OCI-LY7 (cell line): ENCODE measurements around the gene LRIG1. TPM values are rescaled to one million over a fixed set of nuclear protein-coding genes. Genes with fewer than 3 reads are reported as not detected.

Experiments used
- BruUV-seq: library from RNA; stranded (reverse); fragments of 400-500 nt; replicated peaks from 2 replicates; lab custom pipeline; 2021; lab: Mats Ljungman, UMichigan
- CTCF ChIA-PET: fragments of 300-600 bp; sonication (Branson Sonifier 250); formaldehyde crosslinking; loops from one replicate; lab custom pipeline; 2022; ENCODE audit warnings: antibody characterized with exemption; ENCODE audit not compliant: unreplicated experiment; lab: Charles Lee
- POLR2A ChIA-PET: fragments of 300-600 bp; sonication (Branson Sonifier 250); formaldehyde crosslinking; loops from one replicate; lab custom pipeline; 2022; ENCODE audit warnings: antibody characterized with exemption; lab: Charles Lee
- DNase-seq: peaks from one replicate; pipeline ENCODE4 v3.0.0-alpha.2; 2015; ENCODE audit warnings: low spot score
- H2AFZ ChIP-seq: fragments of 200-600 bp; sonication (generic), shearing (Covaris generic); 2 replicates; pipeline ENCODE4 v1.6.1; 2014; ENCODE audit warnings: mild to moderate bottlenecking, antibody characterized with exemption, low read length, moderate library complexity
- H3K27ac ChIP-seq: fragments of 200-600 bp; sonication (generic); 2 replicates; pipeline ENCODE4 v1.5.1; 2014; ENCODE audit warnings: mixed run types, low read depth, mild to moderate bottlenecking, moderate library complexity, low read length, inconsistent platforms; ENCODE audit not compliant: poor library complexity, severe bottlenecking
- H3K36me3 ChIP-seq: fragments of 200-600 bp; sonication (generic); 2 replicates; pipeline ENCODE4 v1.6.1; 2014; ENCODE audit warnings: mild to moderate bottlenecking, antibody characterized with exemption, low read length, moderate library complexity, mixed read lengths; ENCODE audit not compliant: insufficient read depth
- H3K4me1 ChIP-seq: fragments of 200-600 bp; sonication (generic); 2 replicates; pipeline ENCODE4 v1.5.1; 2014; ENCODE audit warnings: mild to moderate bottlenecking, low read length; ENCODE audit not compliant: insufficient read depth, poor library complexity, severe bottlenecking
- H3K4me2 ChIP-seq: fragments of 200-600 bp; sonication (generic); 2 replicates; pipeline ENCODE4 v1.6.1; 2014; ENCODE audit warnings: mild to moderate bottlenecking, low read length
- H3K4me3 ChIP-seq: fragments of 200-600 bp; sonication (generic); 2 replicates; pipeline ENCODE4 v1.5.1; 2014; ENCODE audit warnings: mild to moderate bottlenecking, low read depth, low read length; ENCODE audit not compliant: poor library complexity, severe bottlenecking
- H3K79me2 ChIP-seq: fragments of 200-600 bp; sonication (generic); 2 replicates; pipeline ENCODE4 v1.6.1; 2016; ENCODE audit warnings: low read depth, mild to moderate bottlenecking, low read length, moderate library complexity, mixed read lengths; ENCODE audit not compliant: insufficient read depth
- H3K9me2 ChIP-seq: fragments of 200-600 bp; sonication (generic); 2 replicates; pipeline ENCODE4 v1.6.1; 2016; ENCODE audit warnings: mild to moderate bottlenecking, low read length, mixed read lengths; ENCODE audit not compliant: insufficient read depth
- H3K9me3 ChIP-seq: fragments of 200-600 bp; sonication (generic); 2 replicates; pipeline ENCODE4 v1.6.1; 2014; ENCODE audit warnings: mild to moderate bottlenecking, mixed run types, low read length, mixed read lengths
- H4K20me1 ChIP-seq: fragments of 200-600 bp; sonication (generic); 2 replicates; pipeline ENCODE4 v1.6.1; 2014; ENCODE audit warnings: mild to moderate bottlenecking, antibody characterized with exemption, low read length, moderate library complexity, mixed read lengths; ENCODE audit not compliant: insufficient read depth
- CTCF ChIP-seq: fragments of 200-600 bp; sonication (generic); conservative IDR thresholded peaks from 2 replicates; pipeline ENCODE4 v1.5.1; 2014; ENCODE audit warnings: mild to moderate bottlenecking, antibody characterized with exemption, low read length, moderate library complexity, mixed read lengths
- EZH2phosphoT487 ChIP-seq: fragments of 200-600 bp; sonication (generic); IDR thresholded peaks from 2 replicates; pipeline ENCODE4 v1.6.1; 2018; ENCODE audit warnings: low read depth, borderline replicate concordance, mild to moderate bottlenecking, mixed run types, antibody characterized with exemption, low read length, moderate library complexity, mixed read lengths
- intact Hi-C: fragments of 100-400 bp; cut with micrococcal nuclease; formaldehyde crosslinking; loops from one replicate; pipeline ENCODE4 v1.10.0; 2022; ENCODE audit not compliant: unreplicated experiment
- total RNA-seq, 2 experiments: library from RNA; depleted of rRNA in 1 of 2; stranded (reverse); fragments of >200 nt in 1 of 2; shearing (Covaris generic) in 1 of 2; gene quantifications; 2 replicates each; pipeline ENCODE4 v1.2.3, GENCODE V29; 2014 to 2022

LRIG1 gene
- total RNA-seq, 2 experiments from 2014 or later: 84.2 to 115 TPM

- ChIA-PET POLR2A (interaction anchor here (0.6 to 2.7 kb wide), 6 partner anchors 9 to 37 kb away, joined by 3 to 22 read pairs (median 4); no protein-coding TSS in a partner anchor), CTCF (no interaction called here)
- Histone ChIP-seq H3K36me3 (peaks cover 26% of the 10 kb centered on the region), H3K9me3 (no peaks in the 10 kb centered on the region), H3K79me2 (peaks cover 56% of the 10 kb centered on the region), H2AFZ (no peak overlapping the region), H3K4me1 (peaks cover 45% of the 10 kb centered on the region), H3K9me2 (no peaks in the 10 kb centered on the region), H3K4me3 (peak overlapping the region; percentile 98), H4K20me1 (no peaks in the 10 kb centered on the region), H3K27ac (peak overlapping the region; percentile 58), H3K4me2 (peak overlapping the region; percentile 69)
- BruUV-seq: no TSS peak
- DNase-seq: peak; percentile 40
- intact Hi-C loops: loop anchor here (2.0 to 10.0 kb wide), 5 partner anchors 93 to 1185 kb away; no protein-coding TSS in a partner anchor
- no peak for TF ChIP-seq CTCF
- TF ChIP-seq EZH2phosphoT487: no peak
Measured at GRCh38 chr3:66499881-66500575, 794 bp downstream of the LRIG1 start.

GRCh38 chr3:66498687-66499621 lies 1.9 kb downstream of the LRIG1 start:
- BruUV-seq: no TSS peak
- Histone ChIP-seq H3K79me2 (peaks cover 67% of the 10 kb centered on the region), H3K4me3 (peak overlapping the region; percentile 98), H3K9me3 (no peaks in the 10 kb centered on the region), H3K9me2 (no peaks in the 10 kb centered on the region), H2AFZ (no peak overlapping the region), H4K20me1 (no peaks in the 10 kb centered on the region), H3K4me1 (peaks cover 56% of the 10 kb centered on the region), H3K27ac (peak overlapping the region; percentile 97), H3K36me3 (peaks cover 26% of the 10 kb centered on the region), H3K4me2 (peak overlapping the region; percentile 92)
- POLR2A ChIA-PET: interaction anchor here (0.6 to 2.7 kb wide), 7 partner anchors 8 to 499 kb away, joined by 3 to 22 read pairs (median 3); no protein-coding TSS in a partner anchor
- TF ChIP-seq EZH2phosphoT487: no peak
- TF ChIP-seq CTCF: no peak
- intact Hi-C loops: loop anchor here (1.0 to 10.0 kb wide), 5 partner anchors 9 to 1186 kb away; no protein-coding TSS in a partner anchor
- DNase-seq: peak; percentile 52
- CTCF ChIA-PET: no interaction called here
